Measurements from ENCODE around the gene RAB11FIP4. TPM values are rescaled to one million over a fixed set of nuclear protein-coding genes. Genes with fewer than 3 reads are reported as not detected.

Gene RAB11FIP4
- total and polyA plus RNA-seq, 2 of the 13 experiments (the other 11 are each of a cell fraction or from before 2014, with no cell fraction given), result 28.0 to 89.3 TPM

GRCh38 chr17:31549525-31550388 is 158.3 kb downstream of the RAB11FIP4 start (continued):
- TF ChIP-seq PATZ1 (CRISPR knock-in tag; IDR thresholded peaks at IDR 0.05) (peak; percentile 32; the same call in 1 of the 2 replicates), NFIB (CRISPR knock-in tag; IDR thresholded peaks at IDR 0.05; ENCODE audit: borderline replicate concordance) (no peak), LRRFIP1 (CRISPR knock-in tag; conservative IDR thresholded peaks at IDR 0.05) (no peak), TEF (CRISPR knock-in tag; IDR thresholded peaks at IDR 0.05) (no peak), FOXO4 (CRISPR knock-in tag; conservative IDR thresholded peaks at IDR 0.05) (0 out of 2 replicates have a peak, but pooled peaks have one; percentile 88), ZNF503 (CRISPR knock-in tag; IDR thresholded peaks at IDR 0.05) (peak; percentile 63; the same call in 1 of the 2 replicates), TARDBP (CRISPR knock-in tag; IDR thresholded peaks at IDR 0.05) (peak; percentile 90), ZBTB2 (CRISPR knock-in tag; IDR thresholded peaks at IDR 0.05; ENCODE audit: low read depth) (peak; percentile 91), KDM6A (CRISPR knock-in tag; IDR thresholded peaks at IDR 0.05; ENCODE audit: low read depth) (no peak), MBNL3 (CRISPR knock-in tag; conservative IDR thresholded peaks at IDR 0.05) (no peak), ZNF792 (CRISPR knock-in tag; IDR thresholded peaks at IDR 0.05) (peak; percentile 73; the same call in 1 of the 2 replicates), MEIS2 (CRISPR knock-in tag; IDR thresholded peaks at IDR 0.05) (peak; percentile 56), ELF3 (CRISPR knock-in tag; IDR thresholded peaks at IDR 0.05) (peak; percentile 83)

Measured in HepG2 (cell line).